ENCODE data around the gene SIRPB2. TPM values are rescaled to one million over a fixed set of nuclear protein-coding genes. Genes with fewer than 3 reads are reported as not detected.
A peak's percentile ranks its signal among the peaks of the same experiment; 100 is the strongest.

The SIRPB2 gene
- total RNA-seq, 4 donors from 2014 or later = under 0.01 to 2.9 (median 1.7) TPM; not detected in 1

GRCh38 chr20:1494436-1494835 is 3.2 kb upstream of the SIRPB2 start:
- H3K27me3 ChIP-seq = no peaks in the 10 kb centered on the region
- no peak overlapping the region for H3K27ac ChIP-seq
- H3K4me3 ChIP-seq = no peak overlapping the region
- DNase-seq = no peak
- H3K9me3 ChIP-seq = no peaks in the 10 kb centered on the region
- H3K4me1 ChIP-seq = no peaks in the 10 kb centered on the region
- no peaks in the 10 kb centered on the region for H3K36me3 ChIP-seq
- TF ChIP-seq CTCF (IDR thresholded peaks at IDR 0.05) (no peak), POLR2A (IDR thresholded peaks at IDR 0.05) (no peak)
- intact Hi-C loops (cut with DNase I; ENCODE audit: low total_unique reads) = no loop called here

- Histone ChIP-seq H3K4me1 (no peaks in the 10 kb centered on the region), H3K36me3 (no peaks in the 10 kb centered on the region), H3K27me3 (no peaks in the 10 kb centered on the region), H3K4me3 (no peak overlapping the region), H3K27ac (no peak overlapping the region), H3K9me3 (no peaks in the 10 kb centered on the region)
- no peak for DNase-seq
- TF ChIP-seq POLR2A (IDR thresholded peaks at IDR 0.05) (no peak), CTCF (IDR thresholded peaks at IDR 0.05) (no peak)
- intact Hi-C loops (cut with DNase I; ENCODE audit: low total_unique reads) = no loop called here
These were observed 2.3 kb upstream of the SIRPB2 start for GRCh38 chr20:1493536-1493935.

GRCh38 chr20:1491860-1492642 is 831 bp upstream of the SIRPB2 start:
- no peaks in the 10 kb centered on the region for H3K27me3 ChIP-seq
- no peaks in the 10 kb centered on the region for H3K4me1 ChIP-seq
- no peaks in the 10 kb centered on the region for H3K9me3 ChIP-seq
- H3K27ac ChIP-seq = peak overlapping the region in 1 of 2 donors; percentile 0
- DNase-seq = no peak
- intact Hi-C loops (cut with DNase I; ENCODE audit: low total_unique reads) = no loop called here
- no peaks in the 10 kb centered on the region for H3K36me3 ChIP-seq
- H3K4me3 ChIP-seq = no peak overlapping the region
- TF ChIP-seq CTCF (IDR thresholded peaks at IDR 0.05) = no peak
- no peak for TF ChIP-seq POLR2A (IDR thresholded peaks at IDR 0.05)

- no peaks in the 10 kb centered on the region for H3K27me3 ChIP-seq
- no peaks in the 10 kb centered on the region for H3K36me3 ChIP-seq
- peak overlapping the region in 1 of 2 donors; percentile 21 for H3K27ac ChIP-seq
- intact Hi-C loops (cut with DNase I; ENCODE audit: low total_unique reads) = no loop called here
- no peak overlapping the region for H3K4me3 ChIP-seq
- no peaks in the 10 kb centered on the region for H3K4me1 ChIP-seq
- H3K9me3 ChIP-seq = no peaks in the 10 kb centered on the region
- TF ChIP-seq CTCF (IDR thresholded peaks at IDR 0.05) = no peak
- TF ChIP-seq POLR2A (IDR thresholded peaks at IDR 0.05) = no peak
- no peak for DNase-seq
These were observed 501 bp downstream of the SIRPB2 start for GRCh38 chr20:1490643-1491195.

- intact Hi-C loops (cut with DNase I; ENCODE audit: low total_unique reads) = no loop called here
- no peaks in the 10 kb centered on the region for H3K27me3 ChIP-seq
- DNase-seq = no peak
- H3K4me3 ChIP-seq = no peak overlapping the region
- H3K36me3 ChIP-seq = no peaks in the 10 kb centered on the region
- TF ChIP-seq CTCF (IDR thresholded peaks at IDR 0.05) = no peak
- no peak for TF ChIP-seq POLR2A (IDR thresholded peaks at IDR 0.05)
- H3K4me1 ChIP-seq = no peaks in the 10 kb centered on the region
- no peaks in the 10 kb centered on the region for H3K9me3 ChIP-seq
- H3K27ac ChIP-seq = no peak overlapping the region
These were observed 1.3 kb downstream of the SIRPB2 start for GRCh38 chr20:1489764-1490436.
